Measurements from ENCODE around the gene STXBP4. TPM values are rescaled to one million over a fixed set of nuclear protein-coding genes. Genes with fewer than 3 reads are reported as not detected.

STXBP4 gene
- total RNA-seq, 2 experiments from 2014 or later = 9.4 to 12.6 TPM

- Histone ChIP-seq H3K79me2 (ENCODE audit: insufficient read depth, low read depth, low read length) (no peaks in the 10 kb centered on the region), H3K36me3 (ENCODE audit: insufficient read depth, low read length) (no peaks in the 10 kb centered on the region), H4K20me1 (ENCODE audit: insufficient read depth, low read length) (no peaks in the 10 kb centered on the region), H3K4me3 (ENCODE audit: low read depth, low read length, poor library complexity, severe bottlenecking) (no peak overlapping the region), H3K4me2 (ENCODE audit: low read length) (no peak overlapping the region), H3K9me2 (ENCODE audit: insufficient read depth, low read length) (no peaks in the 10 kb centered on the region), H3K9me3 (ENCODE audit: low read length) (no peaks in the 10 kb centered on the region), H3K27ac (ENCODE audit: low read depth, low read length, poor library complexity, severe bottlenecking) (no peak overlapping the region), H3K4me1 (ENCODE audit: insufficient read depth, low read length, poor library complexity, severe bottlenecking) (no peaks in the 10 kb centered on the region), H2AFZ (ENCODE audit: low read length) (no peak overlapping the region)
- no TSS peak for BruUV-seq (replicated peaks)
- intact Hi-C loops (cut with micrococcal nuclease; ENCODE audit: unreplicated experiment) = no loop called here
- ChIA-PET CTCF (ENCODE audit: unreplicated experiment) (no interaction called here), POLR2A (no interaction called here)
- DNase-seq (ENCODE audit: low spot score) = no peak
- no peak for TF ChIP-seq EZH2phosphoT487 (IDR thresholded peaks at IDR 0.05; ENCODE audit: borderline replicate concordance, low read depth, low read length)
- no peak for TF ChIP-seq CTCF (conservative IDR thresholded peaks at IDR 0.05; ENCODE audit: low read length)
Measured at GRCh38 chr17:55067697-55068439, 99.3 kb downstream of the STXBP4 start.

DNA sequence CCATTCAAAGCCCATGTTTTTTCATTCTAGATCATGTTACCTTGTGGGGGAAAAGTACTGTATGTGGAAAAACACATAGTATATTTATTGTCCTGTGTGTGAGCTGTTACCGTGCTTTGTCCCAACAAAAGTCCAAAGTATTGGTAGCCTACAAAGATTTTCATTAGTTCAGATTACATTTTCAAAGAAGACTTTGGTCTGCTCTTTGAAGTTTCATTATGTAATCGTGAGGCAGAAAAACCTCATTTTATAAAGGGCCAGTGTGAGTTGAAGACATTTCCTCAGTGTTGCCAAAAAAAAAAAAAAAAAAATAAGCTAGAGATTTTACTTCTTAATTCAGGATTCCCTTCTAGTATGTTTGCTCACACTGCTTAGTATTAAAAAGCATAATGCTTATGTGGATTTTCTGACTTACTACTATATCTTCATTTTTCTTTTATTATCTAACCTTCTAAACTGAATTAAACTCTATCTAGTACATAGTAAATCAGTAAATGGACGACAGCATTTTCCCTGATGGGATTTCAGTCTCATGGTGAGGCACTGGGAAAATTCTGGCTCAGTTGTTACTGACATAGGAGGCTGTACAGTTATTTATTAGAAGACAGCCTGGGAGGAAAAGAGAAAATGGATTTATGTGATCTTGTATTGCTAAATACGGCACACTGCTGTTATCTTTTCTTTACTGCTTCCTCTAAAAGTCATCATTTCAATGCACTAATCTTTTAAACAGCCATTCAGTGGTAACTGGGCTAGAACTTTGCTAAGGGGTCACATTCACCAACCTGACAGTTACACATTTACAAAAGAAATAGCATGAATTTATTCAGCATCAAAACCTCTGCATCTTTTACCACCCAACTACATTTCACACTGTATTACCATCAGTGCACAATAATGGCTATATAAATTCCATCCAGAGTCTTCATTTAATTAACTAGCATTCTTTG is 100.6 kb downstream of the STXBP4 start:
- Histone ChIP-seq H3K79me2 (ENCODE audit: insufficient read depth, low read depth, low read length) (no peaks in the 10 kb centered on the region), H3K9me2 (ENCODE audit: insufficient read depth, low read length) (no peaks in the 10 kb centered on the region), H4K20me1 (ENCODE audit: insufficient read depth, low read length) (no peaks in the 10 kb centered on the region), H3K4me1 (ENCODE audit: insufficient read depth, low read length, poor library complexity, severe bottlenecking) (no peaks in the 10 kb centered on the region), H3K36me3 (ENCODE audit: insufficient read depth, low read length) (no peaks in the 10 kb centered on the region), H2AFZ (ENCODE audit: low read length) (no peak overlapping the region), H3K4me3 (ENCODE audit: low read depth, low read length, poor library complexity, severe bottlenecking) (no peak overlapping the region), H3K4me2 (ENCODE audit: low read length) (no peak overlapping the region), H3K27ac (ENCODE audit: low read depth, low read length, poor library complexity, severe bottlenecking) (no peak overlapping the region), H3K9me3 (ENCODE audit: low read length) (no peaks in the 10 kb centered on the region)
- no TSS peak for BruUV-seq (replicated peaks)
- CTCF ChIA-PET (ENCODE audit: unreplicated experiment) = no interaction called here
- DNase-seq (ENCODE audit: low spot score) = no peak
- POLR2A ChIA-PET = interaction anchor here (0.6 to 1.4 kb wide), 4 partner anchors 9 to 131 kb away, joined by 3 to 4 read pairs (median 3); no protein-coding TSS in a partner anchor
- TF ChIP-seq CTCF (conservative IDR thresholded peaks at IDR 0.05; ENCODE audit: low read length) (no peak), EZH2phosphoT487 (IDR thresholded peaks at IDR 0.05; ENCODE audit: borderline replicate concordance, low read depth, low read length) (no peak)
- intact Hi-C loops (cut with micrococcal nuclease; ENCODE audit: unreplicated experiment) = no loop called here

All from OCI-LY7 (cell line).